ENCODE results near the gene EIF3J. TPM values are rescaled to one million over a fixed set of nuclear protein-coding genes. Genes with fewer than 3 reads are reported as not detected.
"Not testable (repeated sequence)": the region's sequence is repeated elsewhere in the genome, so short reads cannot be mapped to it uniquely, and the experiment has no call there.

The EIF3J gene
- total RNA-seq, 4 donors from 2014 or later: 53.6 to 93.6 (median 74.7) TPM

DNA sequence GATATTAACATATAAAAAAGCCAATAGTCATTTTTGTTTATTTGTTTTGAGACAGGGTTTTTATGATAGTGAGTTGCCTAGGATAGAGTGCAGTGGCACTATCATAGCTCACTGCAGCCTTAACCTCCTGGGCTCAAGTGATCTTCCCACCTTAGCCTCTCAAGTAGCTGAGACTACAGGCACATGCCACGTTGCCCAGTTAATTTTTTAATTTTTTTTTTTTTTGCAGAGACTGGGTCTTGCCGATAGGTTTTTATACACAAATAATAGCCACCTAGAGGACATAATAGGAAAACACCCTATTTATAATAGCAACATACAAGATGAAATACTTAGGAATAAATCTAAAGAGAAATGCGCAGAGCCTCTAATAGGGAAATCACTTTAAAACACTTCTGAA, 13.3 kb downstream of the EIF3J start:
- no peak overlapping the region for H3K27ac ChIP-seq
- H3K9me3 ChIP-seq: no peaks in the 10 kb centered on the region
- peaks cover 0 to 17% (median 4%) of the 10 kb centered on the region in 4 donors for H3K4me1 ChIP-seq
- no peaks in the 10 kb centered on the region for H3K27me3 ChIP-seq
- H3K4me3 ChIP-seq: no peak overlapping the region
- H3K36me3 ChIP-seq: peaks cover 0 to 57% (median 7%) of the 10 kb centered on the region in 3 donors
- WGBS, 2 donors: 32 to 33% methylated on average over 3 of the region's 3 CpGs
- TF ChIP-seq, protein P1, sequence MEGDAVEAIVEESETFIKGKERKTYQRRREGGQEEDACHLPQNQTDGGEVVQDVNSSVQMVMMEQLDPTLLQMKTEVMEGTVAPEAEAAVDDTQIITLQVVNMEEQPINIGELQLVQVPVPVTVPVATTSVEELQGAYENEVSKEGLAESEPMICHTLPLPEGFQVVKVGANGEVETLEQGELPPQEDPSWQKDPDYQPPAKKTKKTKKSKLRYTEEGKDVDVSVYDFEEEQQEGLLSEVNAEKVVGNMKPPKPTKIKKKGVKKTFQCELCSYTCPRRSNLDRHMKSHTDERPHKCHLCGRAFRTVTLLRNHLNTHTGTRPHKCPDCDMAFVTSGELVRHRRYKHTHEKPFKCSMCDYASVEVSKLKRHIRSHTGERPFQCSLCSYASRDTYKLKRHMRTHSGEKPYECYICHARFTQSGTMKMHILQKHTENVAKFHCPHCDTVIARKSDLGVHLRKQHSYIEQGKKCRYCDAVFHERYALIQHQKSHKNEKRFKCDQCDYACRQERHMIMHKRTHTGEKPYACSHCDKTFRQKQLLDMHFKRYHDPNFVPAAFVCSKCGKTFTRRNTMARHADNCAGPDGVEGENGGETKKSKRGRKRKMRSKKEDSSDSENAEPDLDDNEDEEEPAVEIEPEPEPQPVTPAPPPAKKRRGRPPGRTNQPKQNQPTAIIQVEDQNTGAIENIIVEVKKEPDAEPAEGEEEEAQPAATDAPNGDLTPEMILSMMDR (IDR thresholded peaks at IDR 0.05): peak in 2 of 5 experiments; percentile 14 to 17
- TF ChIP-seq EP300 (IDR thresholded peaks at IDR 0.05): no peak
- DNase-seq (ENCODE audit: low spot score in 2 of 2): no peak

DNA sequence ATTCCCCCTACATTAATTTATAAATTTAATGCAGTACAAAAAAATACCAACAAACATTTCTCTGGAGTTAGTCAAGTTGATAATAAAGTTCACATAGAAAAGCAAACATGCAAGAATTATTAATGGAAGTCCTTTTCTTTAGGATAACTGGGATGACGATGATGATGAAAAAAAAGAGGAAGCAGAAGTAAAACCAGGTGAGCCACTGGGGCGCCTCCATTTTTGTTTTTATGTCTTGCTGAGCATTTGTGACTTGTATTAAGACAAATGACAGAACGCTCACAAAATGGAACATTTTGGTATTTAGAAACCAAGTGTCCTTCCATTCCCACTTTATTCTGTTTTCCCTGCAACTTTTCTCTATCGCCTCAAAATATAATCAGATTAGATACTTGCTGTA, 13.8 kb downstream of the EIF3J start:
- Histone ChIP-seq H3K27me3 (no peaks in the 10 kb centered on the region), H3K27ac (no peak overlapping the region), H3K9me3 (no peaks in the 10 kb centered on the region), H3K36me3 (peaks cover 0 to 62% (median 8%) of the 10 kb centered on the region in 3 donors), H3K4me3 (no peak overlapping the region), H3K4me1 (peaks cover 0 to 13% (median 4%) of the 10 kb centered on the region in 4 donors)
- TF ChIP-seq EP300 (IDR thresholded peaks at IDR 0.05) (no peak), POLR2A (IDR thresholded peaks at IDR 0.05) (no peak)
- TF ChIP-seq, protein P1 (IDR thresholded peaks at IDR 0.05): no peak
- 92 to 93% methylated on average over 4 of the region's 4 CpGs for WGBS, 2 donors
- DNase-seq (ENCODE audit: low spot score in 2 of 2): no peak

DNA sequence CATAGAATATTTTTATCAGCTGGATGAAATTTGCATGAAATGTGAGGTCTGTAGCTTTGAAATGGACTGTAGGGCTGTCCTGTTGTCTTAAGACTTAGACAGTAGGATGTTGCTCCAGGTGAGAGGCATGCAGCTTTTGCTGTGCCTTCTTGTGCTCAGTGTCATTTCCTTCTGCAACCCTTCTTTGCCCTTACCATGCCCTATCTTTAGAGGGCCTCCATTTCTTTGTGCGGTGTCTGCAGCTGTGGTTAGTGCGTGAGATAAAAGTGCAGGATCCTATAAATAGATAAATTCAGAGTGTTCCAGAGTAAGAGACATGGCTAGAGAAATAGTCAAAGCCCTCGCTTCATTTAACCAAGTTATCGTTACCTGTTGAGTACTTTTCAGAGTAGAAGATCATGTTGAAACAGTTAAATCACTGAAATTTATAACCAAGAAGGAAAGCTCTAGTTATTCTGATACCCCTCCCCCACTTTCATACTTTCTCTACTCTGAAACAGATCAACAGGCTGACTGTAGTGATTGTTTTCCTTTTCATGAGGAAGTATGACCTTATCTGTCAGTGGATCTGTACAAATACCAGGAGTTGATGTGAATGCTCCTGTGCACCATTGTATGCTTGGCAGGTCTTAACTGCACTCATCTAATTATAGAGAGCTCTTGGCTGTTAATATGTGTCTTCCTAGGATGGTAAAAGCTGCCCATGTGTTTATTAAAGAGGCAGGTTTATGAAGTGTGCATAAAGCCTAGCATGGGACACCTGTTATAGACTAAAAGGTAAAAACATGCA, 18.2 kb downstream of the EIF3J start:
- H3K36me3 ChIP-seq: peaks cover 0 to 89% (median 16%) of the 10 kb centered on the region in 3 donors
- no peaks in the 10 kb centered on the region for H3K27me3 ChIP-seq
- no peaks in the 10 kb centered on the region for H3K9me3 ChIP-seq
- TF ChIP-seq POLR2A (IDR thresholded peaks at IDR 0.05): no peak
- no peak for DNase-seq (ENCODE audit: low spot score in 2 of 2)
- no peaks in the 10 kb centered on the region for H3K4me1 ChIP-seq
- WGBS, 2 donors: 91 to 93% methylated on average over 4 of the region's 4 CpGs
- H3K4me3 ChIP-seq: no peak overlapping the region
- H3K27ac ChIP-seq: no peak overlapping the region

DNA sequence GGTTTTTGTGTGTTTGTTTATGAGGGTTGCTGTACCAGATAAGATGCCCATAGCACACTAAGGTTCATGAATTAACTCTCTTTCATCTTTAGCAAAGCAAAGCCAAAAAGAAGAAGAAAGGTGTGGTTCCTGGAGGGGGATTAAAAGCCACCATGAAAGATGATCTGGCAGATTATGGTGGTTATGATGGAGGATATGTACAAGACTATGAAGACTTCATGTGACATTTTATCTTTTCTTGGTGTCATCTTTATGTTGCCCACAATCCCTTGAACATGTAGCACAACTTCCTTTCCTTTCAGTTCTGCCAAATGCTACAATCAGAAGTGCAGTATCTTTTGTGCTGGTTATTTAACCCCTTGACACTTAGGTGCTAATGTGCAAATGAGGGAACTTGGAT, 24.0 kb downstream of the EIF3J start:
- not testable (repeated sequence) for H3K4me1 ChIP-seq

DNA sequence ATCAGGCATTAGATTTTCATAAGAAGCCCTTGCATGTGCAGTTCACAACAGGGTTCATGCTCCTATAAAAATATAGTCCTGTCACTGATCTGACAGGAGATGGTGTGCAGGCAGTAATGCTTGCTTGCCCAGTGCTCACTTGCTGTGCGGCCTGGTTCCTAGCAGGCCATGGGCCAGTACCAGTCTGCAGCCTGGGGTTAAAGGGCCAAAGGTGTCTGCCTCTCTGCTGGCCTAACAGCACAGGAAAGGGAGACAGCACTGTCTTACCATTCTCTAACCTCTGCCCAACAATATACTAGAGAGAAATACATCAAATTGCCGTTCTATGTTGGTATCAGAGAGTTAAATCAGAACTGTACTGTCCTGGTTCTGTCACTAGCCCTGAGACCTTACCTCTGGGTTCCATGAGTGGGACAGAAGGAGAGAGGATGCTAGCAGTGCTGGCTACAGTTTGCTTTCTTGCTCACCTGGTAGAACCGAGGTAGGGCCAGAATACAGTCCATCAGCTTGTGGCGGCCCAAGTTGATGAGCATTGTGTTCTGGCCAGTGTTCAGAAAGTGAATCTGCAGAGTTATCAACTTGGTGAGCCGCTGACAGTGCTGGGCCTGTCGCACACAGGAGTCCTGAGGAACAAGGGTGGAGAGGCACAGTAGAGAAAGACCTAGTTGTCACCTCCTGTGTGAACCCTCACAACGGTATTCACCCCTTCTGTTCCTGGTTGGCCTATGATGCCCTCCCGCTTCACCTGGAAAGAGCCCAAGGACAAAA, 28.6 kb downstream of the EIF3J start:
- no peak overlapping the region for H3K4me3 ChIP-seq
- peaks cover 7 to 98% (median 38%) of the 10 kb centered on the region in 3 donors for H3K36me3 ChIP-seq
- 95 to 98% methylated on average over 8 of the region's 8 CpGs for WGBS, 2 donors

More for the DNA sequence above, 24.0 kb downstream of the EIF3J start:
- not testable (repeated sequence) for H3K27me3 ChIP-seq; H3K9me3 ChIP-seq; DNase-seq (ENCODE audit: low spot score in 2 of 2); H3K27ac ChIP-seq; H3K4me3 ChIP-seq
- H3K36me3 ChIP-seq: peaks cover 7 to 99% (median 33%) of the 10 kb centered on the region in 3 donors

More for the DNA sequence above, 28.6 kb downstream of the EIF3J start:
- Histone ChIP-seq H3K4me1 (no peaks in the 10 kb centered on the region), H3K27me3 (no peaks in the 10 kb centered on the region), H3K9me3 (peaks cover 0 to 13% (median 0%) of the 10 kb centered on the region in 4 donors), H3K27ac (no peak overlapping the region)
- no peak for TF ChIP-seq EP300 (IDR thresholded peaks at IDR 0.05)
- TF ChIP-seq, protein P1 (IDR thresholded peaks at IDR 0.05): no peak
- no peak for DNase-seq (ENCODE audit: low spot score in 2 of 2)

All from tibial nerve (tissue), 4 donors.